ENCODE data around the gene IRF4. TPM values are rescaled to one million over a fixed set of nuclear protein-coding genes. Genes with fewer than 3 reads are reported as not detected.
"Not testable (repeated sequence)": the region's sequence is repeated elsewhere in the genome, so short reads cannot be mapped to it uniquely, and the experiment has no call there.

The IRF4 gene
- total RNA-seq, 6 experiments from 2014 or later = not detected

DNA sequence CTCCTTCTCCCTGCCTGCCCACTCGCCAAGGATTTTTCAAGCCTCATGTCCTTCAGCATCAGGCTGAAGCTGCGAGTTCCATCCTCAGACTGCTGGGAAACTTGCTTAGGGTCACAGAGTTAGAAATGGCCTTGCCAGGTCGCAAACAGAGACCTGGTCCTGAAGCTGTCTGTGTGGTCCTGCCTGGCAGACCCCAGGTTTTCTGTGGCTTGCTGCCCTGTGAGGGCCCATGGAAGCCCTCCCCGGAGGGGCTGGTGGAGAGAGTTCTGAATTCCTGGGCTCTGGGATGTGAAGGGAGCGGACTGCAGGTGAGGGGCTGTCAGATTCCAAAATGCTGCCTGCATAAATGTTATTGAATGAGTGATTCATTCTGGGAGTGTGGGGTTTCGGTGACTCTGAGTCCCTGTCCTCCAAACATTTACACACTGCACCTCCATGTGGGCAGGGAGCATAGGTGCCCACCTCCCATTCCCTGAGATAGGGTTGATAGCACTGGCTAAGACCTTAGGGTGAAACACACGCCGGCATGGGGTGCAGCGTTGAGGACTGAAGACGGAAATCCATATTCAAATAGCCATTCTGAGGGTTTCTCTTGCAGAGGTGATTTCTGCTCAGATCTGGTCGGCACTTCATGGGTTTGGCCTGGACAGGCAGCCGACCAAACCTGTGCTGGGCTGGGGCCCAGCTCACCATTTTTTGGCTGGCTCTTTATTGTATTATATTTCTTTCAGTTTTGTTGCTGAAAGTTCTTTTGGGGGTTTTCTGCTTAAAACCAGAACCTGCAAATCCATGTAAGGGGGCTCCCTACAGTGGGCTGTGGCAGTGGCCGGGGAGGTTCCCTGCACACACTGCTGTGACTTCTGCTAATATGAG lies 21.8 kb upstream of the IRF4 start:
- peaks cover 10% of the 10 kb centered on the region for H3K27me3 Mint-ChIP-seq (ENCODE audit: insufficient read depth)
- no peak for DNase-seq
- H3K4me1 Mint-ChIP-seq (ENCODE audit: low read depth) = no peaks in the 10 kb centered on the region
- no peak overlapping the region for H3K4me3 Mint-ChIP-seq
- TF ChIP-seq, protein P1, sequence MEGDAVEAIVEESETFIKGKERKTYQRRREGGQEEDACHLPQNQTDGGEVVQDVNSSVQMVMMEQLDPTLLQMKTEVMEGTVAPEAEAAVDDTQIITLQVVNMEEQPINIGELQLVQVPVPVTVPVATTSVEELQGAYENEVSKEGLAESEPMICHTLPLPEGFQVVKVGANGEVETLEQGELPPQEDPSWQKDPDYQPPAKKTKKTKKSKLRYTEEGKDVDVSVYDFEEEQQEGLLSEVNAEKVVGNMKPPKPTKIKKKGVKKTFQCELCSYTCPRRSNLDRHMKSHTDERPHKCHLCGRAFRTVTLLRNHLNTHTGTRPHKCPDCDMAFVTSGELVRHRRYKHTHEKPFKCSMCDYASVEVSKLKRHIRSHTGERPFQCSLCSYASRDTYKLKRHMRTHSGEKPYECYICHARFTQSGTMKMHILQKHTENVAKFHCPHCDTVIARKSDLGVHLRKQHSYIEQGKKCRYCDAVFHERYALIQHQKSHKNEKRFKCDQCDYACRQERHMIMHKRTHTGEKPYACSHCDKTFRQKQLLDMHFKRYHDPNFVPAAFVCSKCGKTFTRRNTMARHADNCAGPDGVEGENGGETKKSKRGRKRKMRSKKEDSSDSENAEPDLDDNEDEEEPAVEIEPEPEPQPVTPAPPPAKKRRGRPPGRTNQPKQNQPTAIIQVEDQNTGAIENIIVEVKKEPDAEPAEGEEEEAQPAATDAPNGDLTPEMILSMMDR (IDR thresholded peaks at IDR 0.05) = no peak
- H3K9me3 Mint-ChIP-seq = no peaks in the 10 kb centered on the region; the same call in 1 of the 2 replicates
- H3K27ac Mint-ChIP-seq = no peak overlapping the region
- H3K36me3 Mint-ChIP-seq (ENCODE audit: low read depth) = no peaks in the 10 kb centered on the region

- no peaks in the 10 kb centered on the region for H3K36me3 Mint-ChIP-seq (ENCODE audit: low read depth)
- no peak overlapping the region for H3K4me3 Mint-ChIP-seq
- H3K27me3 Mint-ChIP-seq (ENCODE audit: insufficient read depth) = peaks cover 17% of the 10 kb centered on the region
- no peak overlapping the region for H3K27ac Mint-ChIP-seq
- no peaks in the 10 kb centered on the region; the same call in 1 of the 2 replicates for H3K9me3 Mint-ChIP-seq
- no peaks in the 10 kb centered on the region for H3K4me1 Mint-ChIP-seq (ENCODE audit: low read depth)
- TF ChIP-seq, protein P1 (IDR thresholded peaks at IDR 0.05) = no peak
- DNase-seq = no peak
Observed at GRCh38 chr6:370555-370954, 21.0 kb upstream of the IRF4 start.

DNA sequence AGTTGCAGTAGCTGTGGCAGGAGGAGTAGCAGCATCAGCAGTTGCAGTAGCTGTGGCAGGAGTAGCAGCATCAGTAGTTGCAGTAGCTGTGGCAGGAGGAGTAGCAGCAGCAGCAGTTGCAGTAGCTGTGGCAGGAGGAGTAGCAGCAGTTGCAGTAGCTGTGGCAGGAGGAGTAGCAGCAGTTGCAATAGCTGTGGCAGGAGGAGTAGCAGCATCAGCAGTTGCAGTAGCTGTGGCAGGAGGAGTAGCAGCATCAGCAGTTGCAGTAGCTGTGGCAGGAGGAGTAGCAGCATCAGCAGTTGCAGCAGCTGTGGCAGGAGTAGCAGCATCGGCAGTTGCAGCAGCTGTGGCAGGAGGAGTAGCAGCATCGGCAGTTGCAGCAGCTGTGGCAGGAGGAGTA lies 19.7 kb upstream of the IRF4 start:
- H3K27me3 Mint-ChIP-seq (ENCODE audit: insufficient read depth) = peaks cover 16% of the 10 kb centered on the region
- not testable (repeated sequence) for H3K27ac Mint-ChIP-seq; H3K36me3 Mint-ChIP-seq (ENCODE audit: low read depth); H3K9me3 Mint-ChIP-seq; H3K4me1 Mint-ChIP-seq (ENCODE audit: low read depth); DNase-seq; H3K4me3 Mint-ChIP-seq

GRCh38 chr6:372336-372911 lies 19.1 kb upstream of the IRF4 start:
- Mint-ChIP-seq H3K27ac (no peak overlapping the region), H3K36me3 (ENCODE audit: low read depth) (no peaks in the 10 kb centered on the region), H3K27me3 (ENCODE audit: insufficient read depth) (peaks cover 16% of the 10 kb centered on the region), H3K4me1 (ENCODE audit: low read depth) (no peaks in the 10 kb centered on the region), H3K9me3 (no peaks in the 10 kb centered on the region; the same call in 1 of the 2 replicates), H3K4me3 (no peak overlapping the region)
- TF ChIP-seq, protein P1 (IDR thresholded peaks at IDR 0.05) = no peak
- DNase-seq = no peak

DNA sequence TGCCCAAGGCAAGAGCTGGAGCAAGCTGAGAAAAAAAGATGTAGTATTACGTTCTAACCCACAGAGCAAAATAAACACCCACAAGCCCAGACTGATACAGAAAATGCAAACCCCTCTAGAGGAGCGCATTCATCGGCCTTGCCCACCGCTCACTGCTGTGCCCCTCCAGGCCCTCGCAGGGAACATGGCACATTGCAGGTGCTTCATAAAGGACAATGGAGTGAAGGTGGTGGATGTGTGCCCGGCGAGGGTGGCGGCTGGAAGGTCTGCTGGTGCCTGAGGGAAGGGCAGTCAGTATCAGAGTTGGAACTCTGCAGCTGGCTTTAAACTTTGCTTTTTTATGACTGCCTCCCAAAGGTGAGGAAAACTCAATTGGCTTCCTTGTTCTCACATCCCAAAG lies 18.5 kb upstream of the IRF4 start:
- no peak for DNase-seq
- H3K27ac Mint-ChIP-seq = no peak overlapping the region
- TF ChIP-seq, protein P1 (IDR thresholded peaks at IDR 0.05) = no peak
- H3K4me3 Mint-ChIP-seq = no peak overlapping the region
- H3K4me1 Mint-ChIP-seq (ENCODE audit: low read depth) = no peaks in the 10 kb centered on the region
- peaks cover 20% of the 10 kb centered on the region for H3K27me3 Mint-ChIP-seq (ENCODE audit: insufficient read depth)
- no peaks in the 10 kb centered on the region; the same call in none of the 2 replicates for H3K9me3 Mint-ChIP-seq
- no peaks in the 10 kb centered on the region for H3K36me3 Mint-ChIP-seq (ENCODE audit: low read depth)
